HG03108 (cell line): Measurements from ENCODE around the gene ZMAT3.
"Not testable (repeated sequence)": the region's sequence is repeated elsewhere in the genome, so short reads cannot be mapped to it uniquely, and the experiment has no call there.

Source experiments
- ATAC-seq: cut with Tn5 transposase; IDR thresholded peaks from one replicate; pipeline ENCODE4 v1.9.1; 2021; ENCODE audit warnings: moderate library complexity; ENCODE audit not compliant: unreplicated experiment

ZMAT3 gene

GRCh38 chr3:179071323-179072099 is at the start of gene ZMAT3:
TSS of gene ZMAT3 (minus strand) at chr3:179071809. CDS start at chr3:179067752, 4,057 bp downstream.
- peak; percentile 72 for ATAC-seq

- ATAC-seq, result no peak
Measured at GRCh38 chr3:179116816-179117215, 45.2 kb upstream of the ZMAT3 start.

- not testable (repeated sequence) for ATAC-seq
Measured at GRCh38 chr3:179115444-179115843, 43.8 kb upstream of the ZMAT3 start.

GRCh38 chr3:179113903-179114302 is 42.3 kb upstream of the ZMAT3 start:
- ATAC-seq, result no peak

- no peak for ATAC-seq
Measured at GRCh38 chr3:179108086-179108485, 36.5 kb upstream of the ZMAT3 start.

- ATAC-seq, result no peak
Measured at GRCh38 chr3:179107617-179108016, 36.0 kb upstream of the ZMAT3 start.

GRCh38 chr3:179105881-179106280 is 34.3 kb upstream of the ZMAT3 start:
- no peak for ATAC-seq

GRCh38 chr3:179100652-179101051 is 29.0 kb upstream of the ZMAT3 start:
- no peak for ATAC-seq

GRCh38 chr3:179098388-179099077 is 26.9 kb upstream of the ZMAT3 start:
- ATAC-seq, result no peak

- ATAC-seq, result no peak
Measured at GRCh38 chr3:179093807-179094206, 22.2 kb upstream of the ZMAT3 start.

- ATAC-seq, result no peak
Measured at GRCh38 chr3:179091113-179091512, 19.5 kb upstream of the ZMAT3 start.

GRCh38 chr3:179088306-179088705 is 16.7 kb upstream of the ZMAT3 start:
- no peak for ATAC-seq

GRCh38 chr3:179083977-179084376 is 12.4 kb upstream of the ZMAT3 start:
- no peak for ATAC-seq

GRCh38 chr3:179082416-179082815 is 10.8 kb upstream of the ZMAT3 start:
- ATAC-seq, result no peak

GRCh38 chr3:179081885-179082284 is 10.3 kb upstream of the ZMAT3 start:
- no peak for ATAC-seq

- no peak for ATAC-seq
Measured at GRCh38 chr3:179079537-179079936, 7.9 kb upstream of the ZMAT3 start.

- no peak for ATAC-seq
Measured at GRCh38 chr3:179076243-179077027, 4.8 kb upstream of the ZMAT3 start.

- ATAC-seq, result no peak
Measured at GRCh38 chr3:179074656-179075055, 3.0 kb upstream of the ZMAT3 start.

- no peak for ATAC-seq
Measured at GRCh38 chr3:179073816-179074215, 2.2 kb upstream of the ZMAT3 start.

GRCh38 chr3:179072100-179072438 is 460 bp upstream of the ZMAT3 start:
- peak; percentile 24 for ATAC-seq

GRCh38 chr3:179071027-179071322 is 634 bp downstream of the ZMAT3 start:
- no peak for ATAC-seq
